GM23338 (cell line): ENCODE data around the gene TUBA4B. TPM values are rescaled to one million over a fixed set of nuclear protein-coding genes. Genes with fewer than 3 reads are reported as not detected.

Experiments
- ATAC-seq: fragments of 200-7000 bp; cut with Tn5 transposase; 3 replicates; pipeline ENCODE4 v1.9.1; 2020
- DNase-seq: peaks from one replicate; pipeline ENCODE4 v3.0.0-alpha.2; 2015; ENCODE audit warnings: low spot score
- H2AFZ ChIP-seq: fragments of 200-600 bp; sonication (generic); 2 replicates; pipeline ENCODE4 v1.8.0; 2016; ENCODE audit warnings: antibody characterized with exemption, mild to moderate bottlenecking, moderate library complexity
- H3F3A ChIP-seq: fragments of 200-600 bp; sonication (generic); replicated peaks from 2 replicates; pipeline ENCODE4 v1.8.0; 2017; ENCODE audit warnings: antibody characterized with exemption, mixed run types, low read depth
- H3K27ac ChIP-seq: fragments of 200-600 bp; sonication (generic); 2 replicates; pipeline ENCODE4 v1.6.1; 2016; ENCODE audit warnings: low read depth
- H3K27me3 ChIP-seq: fragments of 200-600 bp; sonication (generic); 2 replicates; pipeline ENCODE4 v1.8.0; 2016; ENCODE audit warnings: mild to moderate bottlenecking, mixed run types, moderate library complexity; ENCODE audit not compliant: insufficient read depth
- H3K36me3 ChIP-seq: fragments of 200-600 bp; sonication (generic); 2 replicates; pipeline ENCODE4 v1.8.0; 2016; ENCODE audit warnings: mild to moderate bottlenecking; ENCODE audit not compliant: insufficient read depth
- H3K4me1 ChIP-seq: fragments of 200-600 bp; sonication (generic); 2 replicates; pipeline ENCODE4 v1.8.0; 2016; ENCODE audit warnings: mild to moderate bottlenecking, moderate library complexity; ENCODE audit not compliant: insufficient read depth
- H3K4me2 ChIP-seq: fragments of 200-600 bp; sonication (generic); 2 replicates; pipeline ENCODE4 v1.7.1; 2017; ENCODE audit warnings: mixed run types
- H3K4me3 ChIP-seq: fragments of 200-600 bp; sonication (generic); 2 replicates; pipeline ENCODE4 v1.6.1; 2016; ENCODE audit warnings: mixed run types
- H3K79me2 ChIP-seq: fragments of 200-600 bp; sonication (generic); replicated peaks from 2 replicates; pipeline ENCODE4 v1.8.0; 2017; ENCODE audit warnings: mild to moderate bottlenecking; ENCODE audit not compliant: insufficient read depth
- H3K9me2 ChIP-seq: fragments of 200-600 bp; sonication (generic); 2 replicates; pipeline ENCODE4 v1.8.0; 2017; ENCODE audit not compliant: insufficient read depth
- H4K20me1 ChIP-seq: fragments of 200-600 bp; sonication (generic); replicated peaks from 2 replicates; pipeline ENCODE4 v1.8.0; 2017; ENCODE audit warnings: mild to moderate bottlenecking; ENCODE audit not compliant: insufficient read depth
- H3K27ac Mint-ChIP-seq: 2 replicates; pipeline ENCODE4 v1.8.0; 2020; ENCODE audit warnings: inconsistent platforms, mild to moderate bottlenecking, moderate library complexity, mixed read lengths
- H3K27me3 Mint-ChIP-seq: 3 replicates; pipeline ENCODE4 v1.8.0; 2022; ENCODE audit warnings: low read depth, mild to moderate bottlenecking, moderate library complexity, mixed read lengths, inconsistent platforms; ENCODE audit not compliant: insufficient read depth, poor library complexity
- H3K36me3 Mint-ChIP-seq: 3 replicates; pipeline ENCODE4 v1.8.0; 2021; ENCODE audit warnings: low read depth, mild to moderate bottlenecking, inconsistent platforms, moderate library complexity, mixed read lengths
- H3K4me1 Mint-ChIP-seq: 3 replicates; pipeline ENCODE4 v1.8.0; 2020; ENCODE audit warnings: mild to moderate bottlenecking, inconsistent platforms, mixed read lengths
- H3K4me3 Mint-ChIP-seq: 3 replicates; pipeline ENCODE4 v1.8.0; 2021; ENCODE audit warnings: moderate library complexity, mild to moderate bottlenecking, inconsistent platforms, mixed read lengths
- H3K9me3 Mint-ChIP-seq: 3 replicates; pipeline ENCODE4 v1.8.0; 2020; ENCODE audit warnings: moderate library complexity, mild to moderate bottlenecking, inconsistent platforms, mixed read lengths
- CREB1 ChIP-seq: fragments of 250-450 bp; sonication (Bioruptor Pico); IDR thresholded peaks from 2 replicates; pipeline ENCODE4 v1.5.0; 2020; ENCODE audit warnings: low read depth, mild to moderate bottlenecking, moderate library complexity
- ETS1 ChIP-seq: IDR thresholded peaks from 2 replicates; pipeline ENCODE4 v1.6.1; 2016; ENCODE audit warnings: antibody characterized with exemption
- EZH2 ChIP-seq: fragments of 200-600 bp; sonication (generic); IDR thresholded peaks from one replicate; pipeline ENCODE4 v1.8.0; 2017; ENCODE audit warnings: antibody characterized with exemption, mild to moderate bottlenecking, low read depth; ENCODE audit not compliant: unreplicated experiment
- EZH2phosphoT487 ChIP-seq: fragments of 200-600 bp; sonication (generic); IDR thresholded peaks from one replicate; pipeline ENCODE4 v1.8.1; 2018; ENCODE audit warnings: antibody characterized with exemption; ENCODE audit not compliant: unreplicated experiment
- JUNB ChIP-seq: IDR thresholded peaks from one replicate; pipeline ENCODE4 v1.6.1; 2016; ENCODE audit warnings: antibody characterized with exemption; ENCODE audit not compliant: unreplicated experiment
- NANOG ChIP-seq: IDR thresholded peaks from 2 replicates; pipeline ENCODE4 v1.6.1; 2016; ENCODE audit warnings: antibody characterized with exemption, borderline replicate concordance
- POLR2AphosphoS5 ChIP-seq: IDR thresholded peaks from 2 replicates; pipeline ENCODE4 v1.6.1; 2016; ENCODE audit warnings: antibody characterized with exemption, low read depth
- REST ChIP-seq: IDR thresholded peaks from one replicate; pipeline ENCODE4 v1.6.1; 2018; ENCODE audit warnings: antibody characterized with exemption; ENCODE audit not compliant: unreplicated experiment
- STAT1 ChIP-seq: IDR thresholded peaks from one replicate; pipeline ENCODE4 v1.6.1; 2016; ENCODE audit warnings: antibody characterized with exemption; ENCODE audit not compliant: unreplicated experiment
- ZNF114 ChIP-seq: fragments of 250-450 bp; sonication (Bioruptor Pico); IDR thresholded peaks from 2 replicates; pipeline ENCODE4 v1.5.0; 2020; ENCODE audit warnings: mild to moderate bottlenecking, moderate library complexity
- ZNF331 ChIP-seq: fragments of 250-450 bp; sonication (Bioruptor Pico); IDR thresholded peaks from 2 replicates; pipeline ENCODE4 v1.5.0; 2020; ENCODE audit warnings: low read depth, mild to moderate bottlenecking, moderate library complexity
- polyA plus RNA-seq: library from polyadenylated mRNA; unstranded; fragments of >200 nt; fragmentation: Nextera tagmentation; extraction: Ambion mirVana; gene quantifications from 2 replicates; pipeline ENCODE4 v1.2.1, GENCODE V29; 2016
- total RNA-seq: library from RNA; depleted of rRNA; stranded (reverse); fragments of >200 nt; shearing (Covaris generic); gene quantifications from 2 replicates; pipeline ENCODE4 v1.2.3, GENCODE V29; 2014
- TF ChIP-seq, protein P1 (sequence below): fragments of 250-450 bp; sonication (Bioruptor Pico); IDR thresholded peaks from 2 replicates; pipeline ENCODE4 v1.5.0; 2020; ENCODE audit warnings: mild to moderate bottlenecking, moderate library complexity
- TF ChIP-seq, protein P2 (sequence below), 2 experiments: fragments of 200-600 bp in 1 of 2; sonication (generic) in 1 of 2; conservative IDR thresholded peaks; 2 replicates each; pipeline versions ENCODE4 v1.5.1 to v1.6.1; 2016 to 2017; ENCODE audit warnings: antibody characterized with exemption in 2 of 2, low read depth in 2 of 2, mild to moderate bottlenecking in 2 of 2, moderate library complexity in 1 of 2

Gene TUBA4B
- total and polyA plus RNA-seq, 2 experiments from 2014 or later, result 0.14 TPM; not detected in 1

DNA sequence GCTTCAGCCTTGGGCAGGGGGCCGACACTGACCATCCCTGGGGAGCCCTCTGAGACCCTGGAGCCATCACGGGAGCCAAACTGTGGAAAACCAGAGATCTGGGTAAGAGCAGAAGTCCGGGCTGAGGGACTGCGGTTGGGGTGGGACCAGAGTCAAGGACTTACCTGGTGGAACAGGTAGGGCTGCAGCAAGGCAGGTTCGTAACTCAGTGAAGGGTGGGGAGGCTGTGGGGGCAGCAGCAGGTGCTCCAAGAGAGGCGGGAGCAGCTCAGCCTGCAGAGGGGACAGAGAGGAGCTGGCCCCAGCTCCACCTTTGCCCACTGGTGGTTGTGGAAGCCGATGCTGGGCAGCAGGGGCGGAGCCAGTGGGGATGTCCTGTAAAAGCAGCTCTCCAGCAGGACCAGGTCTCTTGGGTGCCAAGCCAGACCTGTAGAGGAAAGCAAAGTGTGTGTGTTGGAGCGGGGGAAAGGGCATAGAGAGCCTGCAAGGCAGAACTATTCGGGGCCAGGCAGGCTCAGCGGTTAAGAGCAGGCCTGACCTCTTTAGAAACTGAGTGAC lies 49.4 kb downstream of the TUBA4B start:
- TF ChIP-seq JUNB (no peak), EZH2phosphoT487 (no peak), NANOG (no peak), CREB1 (CRISPR knock-in tag) (no peak), EZH2 (no peak), REST (no peak), STAT1 (no peak), ZNF114 (CRISPR knock-in tag) (no peak), ZNF331 (CRISPR knock-in tag) (no peak), POLR2AphosphoS5 (no peak), ETS1 (no peak)
- TF ChIP-seq, protein P1, sequence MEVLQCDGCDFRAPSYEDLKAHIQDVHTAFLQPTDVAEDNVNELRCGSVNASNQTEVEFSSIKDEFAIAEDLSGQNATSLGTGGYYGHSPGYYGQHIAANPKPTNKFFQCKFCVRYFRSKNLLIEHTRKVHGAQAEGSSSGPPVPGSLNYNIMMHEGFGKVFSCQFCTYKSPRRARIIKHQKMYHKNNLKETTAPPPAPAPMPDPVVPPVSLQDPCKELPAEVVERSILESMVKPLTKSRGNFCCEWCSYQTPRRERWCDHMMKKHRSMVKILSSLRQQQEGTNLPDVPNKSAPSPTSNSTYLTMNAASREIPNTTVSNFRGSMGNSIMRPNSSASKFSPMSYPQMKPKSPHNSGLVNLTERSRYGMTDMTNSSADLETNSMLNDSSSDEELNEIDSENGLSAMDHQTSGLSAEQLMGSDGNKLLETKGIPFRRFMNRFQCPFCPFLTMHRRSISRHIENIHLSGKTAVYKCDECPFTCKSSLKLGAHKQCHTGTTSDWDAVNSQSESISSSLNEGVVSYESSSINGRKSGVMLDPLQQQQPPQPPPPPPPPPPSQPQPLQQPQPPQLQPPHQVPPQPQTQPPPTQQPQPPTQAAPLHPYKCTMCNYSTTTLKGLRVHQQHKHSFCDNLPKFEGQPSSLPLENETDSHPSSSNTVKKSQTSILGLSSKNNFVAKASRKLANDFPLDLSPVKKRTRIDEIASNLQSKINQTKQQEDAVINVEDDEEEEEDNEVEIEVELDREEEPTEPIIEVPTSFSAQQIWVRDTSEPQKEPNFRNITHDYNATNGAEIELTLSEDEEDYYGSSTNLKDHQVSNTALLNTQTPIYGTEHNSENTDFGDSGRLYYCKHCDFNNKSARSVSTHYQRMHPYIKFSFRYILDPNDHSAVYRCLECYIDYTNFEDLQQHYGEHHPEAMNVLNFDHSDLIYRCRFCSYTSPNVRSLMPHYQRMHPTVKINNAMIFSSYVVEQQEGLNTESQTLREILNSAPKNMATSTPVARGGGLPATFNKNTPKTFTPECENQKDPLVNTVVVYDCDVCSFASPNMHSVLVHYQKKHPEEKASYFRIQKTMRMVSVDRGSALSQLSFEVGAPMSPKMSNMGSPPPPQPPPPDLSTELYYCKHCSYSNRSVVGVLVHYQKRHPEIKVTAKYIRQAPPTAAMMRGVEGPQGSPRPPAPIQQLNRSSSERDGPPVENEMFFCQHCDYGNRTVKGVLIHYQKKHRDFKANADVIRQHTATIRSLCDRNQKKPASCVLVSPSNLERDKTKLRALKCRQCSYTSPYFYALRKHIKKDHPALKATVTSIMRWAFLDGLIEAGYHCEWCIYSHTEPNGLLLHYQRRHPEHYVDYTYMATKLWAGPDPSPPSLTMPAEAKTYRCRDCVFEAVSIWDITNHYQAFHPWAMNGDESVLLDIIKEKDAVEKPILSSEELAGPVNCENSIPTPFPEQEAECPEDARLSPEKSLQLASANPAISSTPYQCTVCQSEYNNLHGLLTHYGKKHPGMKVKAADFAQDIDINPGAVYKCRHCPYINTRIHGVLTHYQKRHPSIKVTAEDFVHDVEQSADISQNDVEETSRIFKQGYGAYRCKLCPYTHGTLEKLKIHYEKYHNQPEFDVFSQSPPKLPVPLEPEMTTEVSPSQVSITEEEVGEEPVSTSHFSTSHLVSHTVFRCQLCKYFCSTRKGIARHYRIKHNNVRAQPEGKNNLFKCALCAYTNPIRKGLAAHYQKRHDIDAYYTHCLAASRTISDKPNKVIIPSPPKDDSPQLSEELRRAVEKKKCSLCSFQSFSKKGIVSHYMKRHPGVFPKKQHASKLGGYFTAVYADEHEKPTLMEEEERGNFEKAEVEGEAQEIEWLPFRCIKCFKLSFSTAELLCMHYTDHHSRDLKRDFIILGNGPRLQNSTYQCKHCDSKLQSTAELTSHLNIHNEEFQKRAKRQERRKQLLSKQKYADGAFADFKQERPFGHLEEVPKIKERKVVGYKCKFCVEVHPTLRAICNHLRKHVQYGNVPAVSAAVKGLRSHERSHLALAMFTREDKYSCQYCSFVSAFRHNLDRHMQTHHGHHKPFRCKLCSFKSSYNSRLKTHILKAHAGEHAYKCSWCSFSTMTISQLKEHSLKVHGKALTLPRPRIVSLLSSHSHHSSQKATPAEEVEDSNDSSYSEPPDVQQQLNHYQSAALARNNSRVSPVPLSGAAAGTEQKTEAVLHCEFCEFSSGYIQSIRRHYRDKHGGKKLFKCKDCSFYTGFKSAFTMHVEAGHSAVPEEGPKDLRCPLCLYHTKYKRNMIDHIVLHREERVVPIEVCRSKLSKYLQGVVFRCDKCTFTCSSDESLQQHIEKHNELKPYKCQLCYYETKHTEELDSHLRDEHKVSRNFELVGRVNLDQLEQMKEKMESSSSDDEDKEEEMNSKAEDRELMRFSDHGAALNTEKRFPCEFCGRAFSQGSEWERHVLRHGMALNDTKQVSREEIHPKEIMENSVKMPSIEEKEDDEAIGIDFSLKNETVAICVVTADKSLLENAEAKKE (CRISPR knock-in tag), result no peak
- TF ChIP-seq, protein P2, sequence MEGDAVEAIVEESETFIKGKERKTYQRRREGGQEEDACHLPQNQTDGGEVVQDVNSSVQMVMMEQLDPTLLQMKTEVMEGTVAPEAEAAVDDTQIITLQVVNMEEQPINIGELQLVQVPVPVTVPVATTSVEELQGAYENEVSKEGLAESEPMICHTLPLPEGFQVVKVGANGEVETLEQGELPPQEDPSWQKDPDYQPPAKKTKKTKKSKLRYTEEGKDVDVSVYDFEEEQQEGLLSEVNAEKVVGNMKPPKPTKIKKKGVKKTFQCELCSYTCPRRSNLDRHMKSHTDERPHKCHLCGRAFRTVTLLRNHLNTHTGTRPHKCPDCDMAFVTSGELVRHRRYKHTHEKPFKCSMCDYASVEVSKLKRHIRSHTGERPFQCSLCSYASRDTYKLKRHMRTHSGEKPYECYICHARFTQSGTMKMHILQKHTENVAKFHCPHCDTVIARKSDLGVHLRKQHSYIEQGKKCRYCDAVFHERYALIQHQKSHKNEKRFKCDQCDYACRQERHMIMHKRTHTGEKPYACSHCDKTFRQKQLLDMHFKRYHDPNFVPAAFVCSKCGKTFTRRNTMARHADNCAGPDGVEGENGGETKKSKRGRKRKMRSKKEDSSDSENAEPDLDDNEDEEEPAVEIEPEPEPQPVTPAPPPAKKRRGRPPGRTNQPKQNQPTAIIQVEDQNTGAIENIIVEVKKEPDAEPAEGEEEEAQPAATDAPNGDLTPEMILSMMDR (conservative IDR thresholded peaks at IDR 0.05; ENCODE audit: low read depth in 2 of 2), result no peak
- Histone ChIP-seq H3K4me1 (peaks cover 7% of the 10 kb centered on the region), H3K27ac (no peak overlapping the region), H3K4me3 (no peak overlapping the region), H3K36me3 (no peaks in the 10 kb centered on the region), H3K79me2 (no peaks in the 10 kb centered on the region), H2AFZ (no peak overlapping the region), H4K20me1 (peaks cover 7% of the 10 kb centered on the region), H3F3A (no peaks in the 10 kb centered on the region), H3K9me2 (no peaks in the 10 kb centered on the region), H3K27me3 (peaks cover 10% of the 10 kb centered on the region), H3K4me2 (no peak overlapping the region)
- Mint-ChIP-seq H3K9me3 (no peaks in the 10 kb centered on the region), H3K4me1 (peaks cover 9% of the 10 kb centered on the region), H3K36me3 (no peaks in the 10 kb centered on the region), H3K27ac (no peak overlapping the region), H3K27me3 (peaks cover 15% of the 10 kb centered on the region), H3K4me3 (no peak overlapping the region)
- ATAC-seq (no peak), DNase-seq (no peak)
